HEK293 (cell line): Measurements from ENCODE around the gene KIF26B.
"Not testable (repeated sequence)": the region's sequence is repeated elsewhere in the genome, so short reads cannot be mapped to it uniquely, and the experiment has no call there.

Experiments
- CTCF ChIA-PET: fragments of 350-600 bp; formaldehyde crosslinking; extraction: SDS; loops from one replicate; lab custom pipeline; 2021; ENCODE audit warnings: antibody characterized with exemption; lab: Yijun Ruan, JAX
- POLR2A ChIA-PET: fragments of 300-600 bp; formaldehyde crosslinking; extraction: SDS; loops from one replicate; lab custom pipeline; 2020; ENCODE audit warnings: antibody characterized with exemption, inconsistent platforms; lab: Yijun Ruan, JAX
- H3K27ac ChIP-seq: fragments of 200-500 bp; sonication (Bioruptor generic); 2 replicates; pipeline ENCODE4 v1.5.1; 2014; ENCODE audit warnings: low read depth, low read length, control low read depth, inconsistent platforms; ENCODE audit errors: extremely low read depth
- H3K36me3 ChIP-seq, 2 experiments: fragments of 200-500 bp in 1 of 2; sonication (Bioruptor generic) in 1 of 2; 1 replicate in 1 of 2; 2 replicates in 1 of 2; pipeline ENCODE4 v1.5.1; 2014 to 2017; ENCODE audit warnings: inconsistent platforms in 2 of 2, low read length in 2 of 2; ENCODE audit not compliant: control insufficient read depth in 2 of 2, insufficient read depth in 1 of 2
- H3K4me1 ChIP-seq: fragments of 200-500 bp; sonication (Bioruptor generic); 2 replicates; pipeline ENCODE4 v1.5.1; 2014; ENCODE audit warnings: mild to moderate bottlenecking, low read length, inconsistent platforms; ENCODE audit not compliant: control insufficient read depth, insufficient read depth
- H3K4me3 ChIP-seq: 2 replicates; pipeline ENCODE4 v1.5.1; 2011; ENCODE audit warnings: low read depth, mild to moderate bottlenecking, control low read depth, low read length, moderate library complexity
- H3K9me3 ChIP-seq: fragments of 200-500 bp; sonication (Bioruptor generic); 2 replicates; pipeline ENCODE4 v1.5.1; 2014; ENCODE audit warnings: low read depth, low read length, inconsistent platforms; ENCODE audit not compliant: control insufficient read depth, insufficient read depth
- GFI1B ChIP-seq: fragments of 450-650 bp; formaldehyde crosslinking; IDR thresholded peaks from 2 replicates; pipeline ENCODE4 v1.5.1; 2016; ENCODE audit warnings: missing biosample characterization, missing genetic modification characterization
- KLF17 ChIP-seq: fragments of 450-650 bp; formaldehyde crosslinking; IDR thresholded peaks from 2 replicates; pipeline ENCODE4 v1.5.1; 2016; ENCODE audit warnings: missing biosample characterization, missing genetic modification characterization
- PATZ1 ChIP-seq: fragments of 450-650 bp; formaldehyde crosslinking; IDR thresholded peaks from 2 replicates; pipeline ENCODE4 v1.5.1; 2016; ENCODE audit warnings: missing biosample characterization, missing genetic modification characterization
- TCF7L2 ChIP-seq: IDR thresholded peaks from 2 replicates; pipeline ENCODE4 v1.6.1; 2011; ENCODE audit warnings: low read depth, mild to moderate bottlenecking, inconsistent platforms, low read length, moderate library complexity, borderline replicate concordance
- ZBTB7A ChIP-seq: fragments of 450-650 bp; formaldehyde crosslinking; IDR thresholded peaks from 2 replicates; pipeline ENCODE4 v1.5.1; 2016; ENCODE audit warnings: low read depth, missing biosample characterization, missing genetic modification characterization
- ZFHX2 ChIP-seq: fragments of 450-650 bp; formaldehyde crosslinking; conservative IDR thresholded peaks from 2 replicates; pipeline ENCODE4 v1.5.1; 2016; ENCODE audit warnings: missing biosample characterization, missing genetic modification characterization
- ZNF138 ChIP-seq: fragments of 450-650 bp; formaldehyde crosslinking; IDR thresholded peaks from 2 replicates; pipeline ENCODE4 v1.5.1; 2016; ENCODE audit warnings: missing biosample characterization, missing genetic modification characterization, borderline replicate concordance
- ZNF157 ChIP-seq: fragments of 450-650 bp; formaldehyde crosslinking; IDR thresholded peaks from 2 replicates; pipeline ENCODE4 v1.5.1; 2016; ENCODE audit warnings: missing biosample characterization, missing genetic modification characterization
- ZNF19 ChIP-seq: fragments of 450-650 bp; formaldehyde crosslinking; IDR thresholded peaks from 2 replicates; pipeline ENCODE4; 2016; ENCODE audit warnings: missing biosample characterization, missing genetic modification characterization, low read depth
- ZNF223 ChIP-seq: fragments of 450-650 bp; formaldehyde crosslinking; IDR thresholded peaks from 2 replicates; pipeline ENCODE4 v1.5.1; 2016; ENCODE audit warnings: missing biosample characterization, missing genetic modification characterization
- ZNF311 ChIP-seq: fragments of 450-650 bp; formaldehyde crosslinking; IDR thresholded peaks from 2 replicates; pipeline ENCODE4 v1.5.1; 2017; ENCODE audit warnings: missing biosample characterization, missing genetic modification characterization, borderline replicate concordance
- ZNF354C ChIP-seq: fragments of 450-650 bp; formaldehyde crosslinking; IDR thresholded peaks from 2 replicates; pipeline ENCODE4 v1.5.1; 2016; ENCODE audit warnings: missing biosample characterization, missing genetic modification characterization, low read depth, borderline replicate concordance
- ZNF37A ChIP-seq: fragments of 450-650 bp; IDR thresholded peaks from 2 replicates; pipeline ENCODE4 v1.5.1; 2018; ENCODE audit warnings: missing biosample characterization, missing genetic modification characterization
- ZNF394 ChIP-seq: fragments of 450-650 bp; formaldehyde crosslinking; IDR thresholded peaks from 2 replicates; pipeline ENCODE4 v1.5.1; 2016; ENCODE audit warnings: missing biosample characterization, missing genetic modification characterization, mild to moderate bottlenecking, moderate library complexity, borderline replicate concordance
- ZNF548 ChIP-seq: fragments of 450-650 bp; formaldehyde crosslinking; IDR thresholded peaks from 2 replicates; pipeline ENCODE4 v1.5.1; 2016; ENCODE audit warnings: missing biosample characterization, missing genetic modification characterization
- ZNF555 ChIP-seq: fragments of 450-650 bp; formaldehyde crosslinking; conservative IDR thresholded peaks from 2 replicates; pipeline ENCODE4 v1.5.1; 2017; ENCODE audit warnings: missing biosample characterization, mild to moderate bottlenecking, missing genetic modification characterization, inconsistent platforms
- ZNF560 ChIP-seq: fragments of 450-650 bp; formaldehyde crosslinking; IDR thresholded peaks from 2 replicates; pipeline ENCODE4 v1.5.1; 2017; ENCODE audit warnings: missing biosample characterization, missing genetic modification characterization, borderline replicate concordance
- ZNF571 ChIP-seq: fragments of 450-650 bp; formaldehyde crosslinking; IDR thresholded peaks from 2 replicates; pipeline ENCODE4 v1.5.0; 2017; ENCODE audit warnings: missing biosample characterization, missing genetic modification characterization
- ZNF596 ChIP-seq: fragments of 450-650 bp; IDR thresholded peaks from 2 replicates; pipeline ENCODE4 v1.5.0; 2018; ENCODE audit warnings: missing biosample characterization, mild to moderate bottlenecking, missing genetic modification characterization, moderate library complexity
- ZNF768 ChIP-seq: fragments of 450-650 bp; formaldehyde crosslinking; IDR thresholded peaks from 2 replicates; pipeline ENCODE4 v1.5.1; 2018; ENCODE audit warnings: missing biosample characterization, mild to moderate bottlenecking, missing genetic modification characterization
- ZNF792 ChIP-seq: fragments of 450-650 bp; formaldehyde crosslinking; IDR thresholded peaks from 2 replicates; pipeline ENCODE4 v1.5.1; 2016; ENCODE audit warnings: missing biosample characterization, missing genetic modification characterization
- TF ChIP-seq, protein P1 (sequence below): sonication (generic); formaldehyde crosslinking; IDR thresholded peaks from 2 replicates; pipeline ENCODE4 v1.8.1; 2022; ENCODE audit warnings: mild to moderate bottlenecking, moderate library complexity, missing genetic modification reagents
- TF ChIP-seq, protein P2 (sequence below): fragments of 450-650 bp; formaldehyde crosslinking; conservative IDR thresholded peaks from 2 replicates; pipeline ENCODE4 v1.5.1; 2016; ENCODE audit warnings: low read depth, missing biosample characterization, missing genetic modification characterization

KIF26B gene

DNA sequence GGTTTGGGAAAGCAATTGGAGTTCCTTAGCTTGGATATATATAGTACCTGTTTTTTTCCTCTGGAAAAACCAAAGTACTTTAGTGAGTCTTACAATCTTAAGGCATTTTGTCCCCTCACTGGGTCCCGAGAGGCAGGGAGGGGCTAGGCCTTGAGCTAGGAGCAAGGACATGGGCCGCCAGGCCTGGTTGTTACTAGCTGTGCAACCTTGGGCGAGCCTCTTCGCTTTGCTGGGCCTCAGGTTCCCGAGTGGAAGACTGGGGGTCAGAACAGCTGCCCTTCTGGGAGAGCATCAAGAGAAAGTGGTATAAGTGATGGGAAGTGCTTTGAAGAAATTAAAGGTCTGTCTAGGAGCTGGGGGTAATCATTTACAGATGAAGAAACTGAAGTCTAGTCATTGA lies 553.2 kb downstream of the KIF26B start (continued):
- TF ChIP-seq ZNF138 (tag by site-specific recombination) (no peak), ZNF792 (tag by site-specific recombination) (no peak)

DNA sequence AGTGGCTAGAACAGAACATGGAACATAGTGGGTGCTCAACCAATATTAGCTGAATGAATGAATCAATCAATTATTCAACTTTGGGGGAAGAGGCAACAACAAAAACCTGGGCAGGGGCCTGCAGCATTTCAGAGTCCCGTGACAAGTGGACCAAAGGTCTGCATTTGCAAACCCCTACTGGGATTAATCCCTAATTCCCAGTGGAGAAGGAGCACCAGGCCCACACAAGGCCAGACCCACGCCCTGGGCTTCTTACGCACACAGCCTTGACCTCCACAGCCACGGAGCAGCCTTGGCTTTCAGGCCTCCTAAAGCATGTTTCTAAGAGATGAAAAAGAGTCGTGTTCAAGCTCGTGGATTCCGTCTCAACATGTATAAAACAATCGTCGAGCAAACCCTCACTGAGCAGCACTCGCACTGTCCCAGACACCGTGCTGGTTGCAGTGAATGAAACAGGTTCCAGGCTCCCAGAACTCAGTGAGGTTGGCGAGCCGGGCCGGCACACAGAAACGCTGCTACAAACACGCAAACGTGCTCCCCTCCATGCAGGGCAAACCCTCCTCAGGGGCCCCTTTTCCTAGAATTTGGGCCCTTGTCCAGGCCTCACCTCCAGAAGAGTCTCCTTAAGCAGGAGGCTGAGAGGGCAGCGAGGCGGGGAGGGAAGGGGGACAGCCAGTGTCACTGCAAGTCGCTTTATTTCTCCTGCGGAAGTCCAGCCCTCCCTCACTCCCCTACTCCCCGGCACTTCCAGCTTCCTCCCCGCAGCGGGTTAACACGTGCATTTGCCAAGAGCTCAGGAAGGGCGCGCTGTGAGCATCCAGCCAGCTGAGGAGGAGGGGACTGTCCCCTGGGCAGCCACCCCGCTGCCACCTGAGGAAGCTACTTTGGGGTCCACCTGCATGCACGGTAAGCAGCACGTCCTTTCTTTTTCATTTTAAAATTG lies 556.4 kb downstream of the KIF26B start:
- Histone ChIP-seq H3K4me1 (no peaks in the 10 kb centered on the region), H3K9me3 (no peaks in the 10 kb centered on the region), H3K27ac (no peak overlapping the region), H3K4me3 (no peak overlapping the region), H3K36me3 (no peaks in the 10 kb centered on the region)
- POLR2A ChIA-PET = no interaction called here
- CTCF ChIA-PET = no interaction called here
- TF ChIP-seq ZNF596 = no peak
- no peak for TF ChIP-seq ZNF768 (tag by site-specific recombination)
- TF ChIP-seq TCF7L2 = no peak
- TF ChIP-seq ZNF157 (tag by site-specific recombination) = no peak
- TF ChIP-seq ZNF223 (tag by site-specific recombination) = no peak
- no peak for TF ChIP-seq ZNF311
- TF ChIP-seq ZNF555 = no peak
- no peak for TF ChIP-seq ZNF394 (tag by site-specific recombination)
- no peak for TF ChIP-seq ZFHX2
- TF ChIP-seq KLF17 (tag by site-specific recombination) = no peak
- TF ChIP-seq ZNF19 (tag by site-specific recombination) = no peak
- no peak for TF ChIP-seq ZNF354C (tag by site-specific recombination)
- TF ChIP-seq, protein P1, sequence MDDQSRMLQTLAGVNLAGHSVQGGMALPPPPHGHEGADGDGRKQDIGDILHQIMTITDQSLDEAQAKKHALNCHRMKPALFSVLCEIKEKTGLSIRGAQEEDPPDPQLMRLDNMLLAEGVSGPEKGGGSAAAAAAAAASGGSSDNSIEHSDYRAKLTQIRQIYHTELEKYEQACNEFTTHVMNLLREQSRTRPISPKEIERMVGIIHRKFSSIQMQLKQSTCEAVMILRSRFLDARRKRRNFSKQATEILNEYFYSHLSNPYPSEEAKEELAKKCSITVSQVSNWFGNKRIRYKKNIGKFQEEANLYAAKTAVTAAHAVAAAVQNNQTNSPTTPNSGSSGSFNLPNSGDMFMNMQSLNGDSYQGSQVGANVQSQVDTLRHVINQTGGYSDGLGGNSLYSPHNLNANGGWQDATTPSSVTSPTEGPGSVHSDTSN (CRISPR knock-in tag) = no peak
- no peak for TF ChIP-seq PATZ1

GRCh38 chr1:245714027-245714426 lies 559.2 kb downstream of the KIF26B start:
- H3K27ac ChIP-seq, H3K36me3 ChIP-seq, H3K4me3 ChIP-seq, H3K9me3 ChIP-seq, CTCF ChIA-PET, H3K4me1 ChIP-seq, POLR2A ChIA-PET: not testable (repeated sequence)

- Histone ChIP-seq H3K4me3 (no peak overlapping the region), H3K36me3 (no peaks in the 10 kb centered on the region), H3K9me3 (no peaks in the 10 kb centered on the region), H3K4me1 (no peaks in the 10 kb centered on the region), H3K27ac (no peak overlapping the region)
- POLR2A ChIA-PET = no interaction called here
- CTCF ChIA-PET = no interaction called here
- TF ChIP-seq ZBTB7A (no peak), ZNF560 (no peak), GFI1B (no peak), ZNF792 (tag by site-specific recombination) (no peak), ZNF548 (no peak), ZNF768 (tag by site-specific recombination) (no peak), ZNF571 (tag by site-specific recombination) (no peak), ZNF37A (tag by site-specific recombination) (no peak), ZNF157 (tag by site-specific recombination) (no peak)
- TF ChIP-seq, protein P2, sequence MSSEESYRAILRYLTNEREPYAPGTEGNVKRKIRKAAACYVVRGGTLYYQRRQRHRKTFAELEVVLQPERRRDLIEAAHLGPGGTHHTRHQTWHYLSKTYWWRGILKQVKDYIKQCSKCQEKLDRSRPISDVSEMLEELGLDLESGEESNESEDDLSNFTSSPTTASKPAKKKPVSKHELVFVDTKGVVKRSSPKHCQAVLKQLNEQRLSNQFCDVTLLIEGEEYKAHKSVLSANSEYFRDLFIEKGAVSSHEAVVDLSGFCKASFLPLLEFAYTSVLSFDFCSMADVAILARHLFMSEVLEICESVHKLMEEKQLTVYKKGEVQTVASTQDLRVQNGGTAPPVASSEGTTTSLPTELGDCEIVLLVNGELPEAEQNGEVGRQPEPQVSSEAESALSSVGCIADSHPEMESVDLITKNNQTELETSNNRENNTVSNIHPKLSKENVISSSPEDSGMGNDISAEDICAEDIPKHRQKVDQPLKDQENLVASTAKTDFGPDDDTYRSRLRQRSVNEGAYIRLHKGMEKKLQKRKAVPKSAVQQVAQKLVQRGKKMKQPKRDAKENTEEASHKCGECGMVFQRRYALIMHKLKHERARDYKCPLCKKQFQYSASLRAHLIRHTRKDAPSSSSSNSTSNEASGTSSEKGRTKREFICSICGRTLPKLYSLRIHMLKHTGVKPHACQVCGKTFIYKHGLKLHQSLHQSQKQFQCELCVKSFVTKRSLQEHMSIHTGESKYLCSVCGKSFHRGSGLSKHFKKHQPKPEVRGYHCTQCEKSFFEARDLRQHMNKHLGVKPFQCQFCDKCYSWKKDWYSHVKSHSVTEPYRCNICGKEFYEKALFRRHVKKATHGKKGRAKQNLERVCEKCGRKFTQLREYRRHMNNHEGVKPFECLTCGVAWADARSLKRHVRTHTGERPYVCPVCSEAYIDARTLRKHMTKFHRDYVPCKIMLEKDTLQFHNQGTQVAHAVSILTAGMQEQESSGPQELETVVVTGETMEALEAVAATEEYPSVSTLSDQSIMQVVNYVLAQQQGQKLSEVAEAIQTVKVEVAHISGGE = no peak
Measured at GRCh38 chr1:245715291-245715701, 560.5 kb downstream of the KIF26B start.
